HG02973 (cell line): ENCODE measurements around the gene SMG6.
"Not testable (repeated sequence)": the region's sequence is repeated elsewhere in the genome, so short reads cannot be mapped to it uniquely, and the experiment has no call there.

Source experiments
- ATAC-seq: cut with Tn5 transposase; IDR thresholded peaks from one replicate; pipeline ENCODE4 v1.9.1; 2021; ENCODE audit warnings: moderate library complexity; ENCODE audit not compliant: unreplicated experiment

Gene SMG6

GRCh38 chr17:2151358-2152033 is 152.1 kb downstream of the SMG6 start:
- no peak for ATAC-seq

GRCh38 chr17:2150806-2151205 is 152.8 kb downstream of the SMG6 start:
- ATAC-seq, result no peak

GRCh38 chr17:2149934-2150333 is 153.7 kb downstream of the SMG6 start:
- no peak for ATAC-seq

- no peak for ATAC-seq
Measured at GRCh38 chr17:2146132-2146871, 157.3 kb downstream of the SMG6 start.

- ATAC-seq, result no peak
Measured at GRCh38 chr17:2144701-2145100, 158.9 kb downstream of the SMG6 start.

- ATAC-seq, result no peak
Measured at GRCh38 chr17:2143332-2143731, 160.3 kb downstream of the SMG6 start.

GRCh38 chr17:2142682-2143081 is 160.9 kb downstream of the SMG6 start:
- not testable (repeated sequence) for ATAC-seq

- no peak for ATAC-seq
Measured at GRCh38 chr17:2140683-2141082, 162.9 kb downstream of the SMG6 start.

- no peak for ATAC-seq
Measured at GRCh38 chr17:2138761-2139160, 164.8 kb downstream of the SMG6 start.

GRCh38 chr17:2138318-2138717 is 165.3 kb downstream of the SMG6 start:
- no peak for ATAC-seq

- peak; percentile 80 for ATAC-seq
Measured at GRCh38 chr17:2137342-2138098, 166.1 kb downstream of the SMG6 start.

- ATAC-seq, result no peak
Measured at GRCh38 chr17:2136241-2136640, 167.3 kb downstream of the SMG6 start.

GRCh38 chr17:2128011-2128410 is 175.6 kb downstream of the SMG6 start:
- ATAC-seq, result no peak

GRCh38 chr17:2125013-2125535 is 178.5 kb downstream of the SMG6 start:
- no peak for ATAC-seq

- no peak for ATAC-seq
Measured at GRCh38 chr17:2124391-2124790, 179.2 kb downstream of the SMG6 start.

- no peak for ATAC-seq
Measured at GRCh38 chr17:2123375-2124251, 180.0 kb downstream of the SMG6 start.

GRCh38 chr17:2122641-2123302 is 180.8 kb downstream of the SMG6 start:
- ATAC-seq, result no peak

- ATAC-seq, result no peak
Measured at GRCh38 chr17:2120586-2121335, 182.8 kb downstream of the SMG6 start.

GRCh38 chr17:2113279-2113622 is 190.3 kb downstream of the SMG6 start:
- no peak for ATAC-seq
